Measurements from ENCODE around the gene KCND3.

DNA sequence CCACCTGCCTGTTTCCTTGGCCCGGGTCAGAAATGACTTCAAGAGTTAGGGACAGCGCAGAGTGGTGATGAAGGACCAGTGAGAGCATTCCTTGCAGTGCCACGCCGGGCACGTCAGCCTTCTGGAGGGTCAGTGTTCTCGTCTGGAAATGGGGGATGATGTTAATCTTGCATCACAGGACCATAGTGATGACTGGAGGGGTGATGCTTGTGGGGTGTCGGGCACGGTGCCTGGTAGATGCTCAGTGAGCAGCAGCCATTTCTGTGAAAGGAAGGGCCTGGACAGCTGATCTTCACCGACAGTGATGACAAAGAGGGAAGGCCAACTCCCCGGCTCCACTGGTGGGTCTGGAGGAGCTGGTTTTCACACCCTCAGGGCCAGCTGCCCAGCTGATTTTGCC is 177.6 kb downstream of the KCND3 start:
- TF ChIP-seq EZH2 (IDR thresholded peaks at IDR 0.05; ENCODE audit: low read length) (no peak), CTCF (optimal IDR thresholded peaks at IDR 0.05 in 1 of 3, IDR thresholded peaks at IDR 0.05 in 1 of 3, conservative IDR thresholded peaks at IDR 0.05 in 1 of 3; ENCODE audit: extremely low read depth in 1 of 3, insufficient read depth in 2 of 3, low read length in 3 of 3) (no peak)

All from keratinocyte (primary cell).